Activated naive CD8-positive, alpha-beta T cell treated with anti-CD3 and anti-CD28 coated beads, Interleukin-2, amount 10 ng/mL, durations not matched to agents 7 days and 5 days (primary cell): ENCODE results near the gene MYO1A. TPM values are rescaled to one million over a fixed set of nuclear protein-coding genes. Genes with fewer than 3 reads are reported as not detected.

Experiments used
- ATAC-seq: fragments of 150-1000 bp; cut with Tn5 transposase; one replicate; pipeline ENCODE4 v1.10.0; 2021; ENCODE audit warnings: low read depth, moderate library complexity
- POLR2A ChIA-PET: fragments of 350-600 bp; sonication (Branson Sonifier 250); formaldehyde crosslinking; loops from one replicate; lab custom pipeline; 2021; ENCODE audit warnings: antibody characterized with exemption; lab: Charles Lee
- DNase-seq: peaks from one replicate; pipeline ENCODE4 v3.0.0; 2021
- H3K27ac Mint-ChIP-seq: one replicate; pipeline ENCODE4 v1.8.0; 2022; ENCODE audit warnings: mild to moderate bottlenecking, mixed read lengths
- H3K27me3 Mint-ChIP-seq: one replicate; pipeline ENCODE4 v1.8.0; 2022; ENCODE audit warnings: mild to moderate bottlenecking, moderate library complexity, mixed read lengths
- H3K36me3 Mint-ChIP-seq: one replicate; pipeline ENCODE4 v1.8.0; 2021; ENCODE audit warnings: mild to moderate bottlenecking, mixed read lengths
- H3K4me1 Mint-ChIP-seq: one replicate; pipeline ENCODE4 v1.8.0; 2021; ENCODE audit warnings: mixed read lengths
- H3K4me3 Mint-ChIP-seq: one replicate; pipeline ENCODE4 v1.8.0; 2022; ENCODE audit warnings: mild to moderate bottlenecking, moderate library complexity, mixed read lengths
- H3K9me3 Mint-ChIP-seq: one replicate; pipeline ENCODE4 v1.8.0; 2021; ENCODE audit warnings: mixed read lengths
- total RNA-seq, 2 experiments: library from RNA; stranded (reverse); gene quantifications; one replicate each; pipeline ENCODE4 v1.2.3, GENCODE V29; 2021

Gene MYO1A
- total RNA-seq, 2 experiments from 2014 or later, result 1.2 to 2.1 TPM

DNA sequence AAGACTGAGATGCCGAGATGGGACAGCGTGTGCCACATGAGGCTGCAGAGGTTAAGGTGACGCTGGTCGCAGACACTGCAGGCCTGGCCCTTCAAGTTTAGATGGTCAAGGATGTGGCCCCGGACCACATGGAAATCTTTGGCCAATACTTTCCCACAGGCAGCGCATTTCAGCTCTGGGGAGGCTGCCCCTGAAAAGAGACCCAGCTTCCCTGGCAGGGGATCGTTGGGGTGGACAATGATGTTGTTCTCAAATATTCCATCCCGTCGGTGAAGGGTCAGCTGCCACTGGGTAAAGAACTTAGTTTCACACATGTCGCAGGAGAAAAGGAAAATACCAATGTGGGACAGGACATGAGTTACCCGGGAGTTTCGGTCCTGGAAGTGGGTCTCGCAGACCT lies 46.5 kb downstream of the MYO1A start:
- DNase-seq (no peak), ATAC-seq (no peak)
- Mint-ChIP-seq H3K4me1 (peaks cover 54% of the 10 kb centered on the region), H3K27me3 (no peaks in the 10 kb centered on the region), H3K36me3 (peaks cover 21% of the 10 kb centered on the region), H3K9me3 (no peaks in the 10 kb centered on the region), H3K4me3 (no peak overlapping the region), H3K27ac (no peak overlapping the region)
- POLR2A ChIA-PET, result interaction anchor here (2.9 kb wide), 1 partner anchor 108 kb away, joined by 14 read pairs; the partner anchor contains the start of gene STAT6

DNA sequence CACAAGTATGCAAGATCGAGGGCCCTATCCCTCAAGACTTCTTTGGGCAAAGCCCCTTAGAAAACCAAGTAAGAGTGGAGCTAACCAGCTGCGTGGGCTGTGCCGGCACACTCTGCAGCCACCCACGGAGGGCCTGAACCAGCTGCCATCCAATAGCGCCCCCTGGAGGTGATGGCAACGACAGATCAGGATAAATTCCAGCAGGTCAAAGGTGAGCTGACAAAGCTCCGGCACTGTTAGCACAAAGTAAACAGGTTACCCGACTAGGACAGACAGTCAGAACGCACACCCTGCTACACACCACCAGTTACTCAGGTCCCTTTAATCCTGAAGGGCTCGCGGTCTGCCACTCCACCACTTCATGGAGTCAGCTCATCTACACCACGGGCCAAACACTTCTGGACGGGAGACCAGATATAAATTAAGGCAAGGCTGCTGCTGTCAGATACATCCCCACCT lies 48.5 kb downstream of the MYO1A start:
- Mint-ChIP-seq H3K9me3 (no peaks in the 10 kb centered on the region), H3K27me3 (no peaks in the 10 kb centered on the region), H3K36me3 (peaks cover 23% of the 10 kb centered on the region), H3K4me1 (peaks cover 42% of the 10 kb centered on the region), H3K4me3 (no peak overlapping the region), H3K27ac (no peak overlapping the region)
- ATAC-seq, result peak; percentile 54
- POLR2A ChIA-PET, result interaction anchor here (0.8 kb wide), 1 partner anchor 111 kb away, joined by 3 read pairs; no protein-coding TSS in a partner anchor
- DNase-seq, result peak; percentile 77

DNA sequence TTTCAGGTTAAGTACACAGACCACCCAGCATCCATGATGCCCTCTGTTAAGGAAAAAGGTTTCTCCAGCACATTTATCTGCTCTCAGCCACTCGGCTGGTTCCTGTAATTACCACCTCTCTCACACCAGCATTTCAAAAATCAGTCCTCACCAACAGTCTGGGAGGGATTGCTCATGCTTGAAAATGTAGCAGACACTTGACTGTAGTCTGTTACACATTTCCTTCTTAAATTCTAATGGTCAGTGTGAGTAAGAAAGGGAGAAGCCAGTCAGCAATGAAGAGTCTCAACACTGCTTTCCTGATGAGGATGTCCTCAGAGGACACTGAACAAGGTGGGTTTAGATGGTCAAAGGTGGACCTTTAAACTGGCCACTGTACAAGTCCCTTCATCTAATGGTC lies 49.5 kb downstream of the MYO1A start:
- no peaks in the 10 kb centered on the region for H3K9me3 Mint-ChIP-seq

DNA sequence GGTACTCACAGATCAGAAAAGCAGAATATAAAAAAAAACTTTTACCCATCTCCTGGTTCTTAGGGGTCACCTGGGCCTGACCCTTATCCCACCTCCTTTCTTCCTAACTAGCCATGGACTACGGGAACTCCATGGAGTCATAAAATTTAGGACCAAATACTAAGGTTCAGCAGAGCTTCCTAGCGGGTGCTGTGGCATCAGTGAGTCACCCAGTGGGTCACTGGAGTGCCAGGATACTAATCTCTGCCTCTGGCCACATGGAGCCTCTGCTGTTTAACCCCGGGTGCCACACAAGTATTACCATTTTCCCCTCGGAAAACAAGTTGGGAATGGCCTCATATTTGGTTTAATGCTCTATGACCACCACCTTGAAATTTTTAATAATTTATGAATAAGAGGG lies 50.5 kb downstream of the MYO1A start:
- H3K4me3 Mint-ChIP-seq, result no peak overlapping the region
- H3K4me1 Mint-ChIP-seq, result peaks cover 33% of the 10 kb centered on the region
- DNase-seq (no peak), ATAC-seq (no peak)
- peaks cover 23% of the 10 kb centered on the region for H3K36me3 Mint-ChIP-seq
- no peaks in the 10 kb centered on the region for H3K27me3 Mint-ChIP-seq
- POLR2A ChIA-PET, result interaction anchor here (0.8 to 1.5 kb wide), 3 partner anchors 66 to 111 kb away, joined by 3 to 4 read pairs (median 3); partner anchors contain the start of genes NEMP1 and STAT6
- peak overlapping the region; percentile 85 for H3K27ac Mint-ChIP-seq
- no peaks in the 10 kb centered on the region for H3K9me3 Mint-ChIP-seq

More for the DNA sequence above, 49.5 kb downstream of the MYO1A start:
- peaks cover 40% of the 10 kb centered on the region for H3K4me1 Mint-ChIP-seq
- H3K27ac Mint-ChIP-seq, result peak overlapping the region; percentile 23
- no peak overlapping the region for H3K4me3 Mint-ChIP-seq
- peaks cover 23% of the 10 kb centered on the region for H3K36me3 Mint-ChIP-seq
- ATAC-seq (no peak), DNase-seq (no peak)
- no peaks in the 10 kb centered on the region for H3K27me3 Mint-ChIP-seq
- POLR2A ChIA-PET, result interaction anchor here (1.0 kb wide), 1 partner anchor 65 kb away, joined by 4 read pairs; no protein-coding TSS in a partner anchor

DNA sequence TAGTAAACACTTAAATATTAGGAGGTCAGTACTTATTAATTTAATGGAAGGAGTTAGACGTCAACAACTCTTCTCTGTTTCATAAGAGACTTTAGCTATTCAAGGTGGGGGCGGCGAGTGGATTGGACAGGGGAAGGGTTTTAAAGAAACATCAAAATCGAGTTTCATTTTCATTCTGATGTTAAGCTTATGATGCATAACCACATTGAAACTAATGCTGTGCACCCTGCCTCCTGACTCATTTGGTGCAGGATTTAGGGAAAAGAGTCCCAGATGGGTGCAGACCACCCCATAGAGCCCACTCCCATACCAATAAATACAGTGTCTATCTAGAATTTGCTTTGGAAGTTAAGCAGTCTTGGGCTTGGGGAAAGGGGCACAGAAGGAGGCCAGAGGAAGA lies 50.9 kb downstream of the MYO1A start:
- Mint-ChIP-seq H3K9me3 (no peaks in the 10 kb centered on the region), H3K4me3 (peak overlapping the region; percentile 72), H3K4me1 (peaks cover 33% of the 10 kb centered on the region), H3K36me3 (peaks cover 18% of the 10 kb centered on the region), H3K27ac (peak overlapping the region; percentile 85), H3K27me3 (no peaks in the 10 kb centered on the region)
- DNase-seq, result no peak
- POLR2A ChIA-PET, result interaction anchor here (1.5 kb wide), 1 partner anchor 80 kb away, joined by 3 read pairs; the partner anchor contains the start of gene NEMP1
- ATAC-seq, result peak; percentile 58

DNA sequence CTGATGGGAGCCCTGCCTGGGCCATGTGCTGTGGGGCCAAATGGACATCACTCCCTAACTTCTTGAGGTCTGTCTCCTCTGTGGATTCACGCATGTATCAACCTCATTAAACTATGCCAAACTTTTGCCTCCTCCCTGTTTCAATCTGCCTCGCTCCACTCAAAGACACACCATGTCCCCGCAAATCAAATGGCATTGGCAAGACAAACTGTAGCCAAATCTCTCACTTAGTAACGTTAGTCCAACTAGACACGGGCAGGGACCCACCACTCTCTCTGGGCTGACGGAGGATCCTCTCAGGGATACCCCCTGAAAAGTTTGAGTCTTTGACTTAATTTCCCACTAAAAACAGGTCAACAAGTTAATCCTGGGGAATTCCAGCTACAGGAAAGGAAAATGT lies 51.6 kb downstream of the MYO1A start:
- POLR2A ChIA-PET, result interaction anchor here (1.5 kb wide), 1 partner anchor 80 kb away, joined by 3 read pairs; the partner anchor contains the start of gene NEMP1
- no peak for ATAC-seq
- DNase-seq, result no peak
- Mint-ChIP-seq H3K27me3 (no peaks in the 10 kb centered on the region), H3K4me1 (peaks cover 33% of the 10 kb centered on the region), H3K27ac (peak overlapping the region; percentile 71), H3K4me3 (peak overlapping the region; percentile 5), H3K9me3 (no peaks in the 10 kb centered on the region), H3K36me3 (peaks cover 13% of the 10 kb centered on the region)

DNA sequence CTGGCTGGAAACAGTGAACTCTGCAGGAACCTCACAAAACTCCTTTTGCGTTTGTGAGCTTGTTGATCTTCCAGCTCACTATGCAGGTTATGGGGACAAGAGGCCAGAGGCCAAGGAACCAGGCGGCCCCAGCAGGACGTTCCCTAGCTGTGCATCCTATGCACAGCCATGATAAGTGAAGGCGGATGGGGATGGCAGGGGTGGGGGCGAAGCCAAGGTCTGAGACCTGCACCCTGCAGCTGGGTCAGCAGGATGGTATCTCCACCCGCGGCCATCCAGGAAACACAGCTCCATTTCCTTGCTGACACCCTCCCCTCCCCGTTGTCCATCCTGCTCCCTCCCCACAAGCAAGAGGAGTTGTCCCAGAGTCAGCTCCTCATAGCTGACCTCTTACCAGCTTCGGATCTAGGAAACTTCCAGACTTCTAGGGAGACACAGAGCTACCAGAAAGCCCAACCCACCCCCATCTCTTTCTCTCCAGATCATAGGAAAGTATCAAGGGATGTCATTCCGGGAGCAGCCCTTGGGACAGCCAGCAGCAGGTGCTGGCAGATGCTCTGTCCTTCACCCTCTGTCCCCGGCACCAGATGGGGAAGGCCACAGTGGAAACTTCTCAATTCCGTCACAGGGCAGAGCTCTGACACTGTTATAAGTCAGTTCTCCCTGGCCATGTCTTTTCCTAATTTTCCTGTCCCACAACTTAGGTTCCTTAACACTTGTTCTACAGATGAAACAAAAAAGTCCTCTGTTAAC lies 53.0 kb downstream of the MYO1A start:
- Mint-ChIP-seq H3K27ac (no peak overlapping the region), H3K9me3 (no peaks in the 10 kb centered on the region)
- POLR2A ChIA-PET, result no interaction called here

DNA sequence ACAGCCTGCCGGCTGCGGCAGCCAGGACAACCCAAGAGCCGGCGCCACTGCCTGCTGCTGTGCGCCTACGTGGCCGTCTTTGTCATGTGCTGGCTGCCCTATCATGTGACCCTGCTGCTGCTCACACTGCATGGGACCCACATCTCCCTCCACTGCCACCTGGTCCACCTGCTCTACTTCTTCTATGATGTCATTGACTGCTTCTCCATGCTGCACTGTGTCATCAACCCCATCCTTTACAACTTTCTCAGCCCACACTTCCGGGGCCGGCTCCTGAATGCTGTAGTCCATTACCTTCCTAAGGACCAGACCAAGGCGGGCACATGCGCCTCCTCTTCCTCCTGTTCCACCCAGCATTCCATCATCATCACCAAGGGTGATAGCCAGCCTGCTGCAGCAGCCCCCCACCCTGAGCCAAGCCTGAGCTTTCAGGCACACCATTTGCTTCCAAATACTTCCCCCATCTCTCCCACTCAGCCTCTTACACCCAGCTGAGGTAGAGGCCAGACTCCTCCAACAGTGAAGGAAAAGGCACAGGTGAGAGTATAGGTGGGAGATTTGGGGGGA lies 53.9 kb downstream of the MYO1A start:
- no peak for DNase-seq
- Mint-ChIP-seq H3K4me3 (no peak overlapping the region), H3K9me3 (no peaks in the 10 kb centered on the region), H3K36me3 (peaks cover 10% of the 10 kb centered on the region), H3K4me1 (peaks cover 31% of the 10 kb centered on the region), H3K27ac (no peak overlapping the region), H3K27me3 (no peaks in the 10 kb centered on the region)
- no peak for ATAC-seq
- POLR2A ChIA-PET, result no interaction called here

More for the DNA sequence above, 53.0 kb downstream of the MYO1A start:
- H3K27me3 Mint-ChIP-seq, result no peaks in the 10 kb centered on the region
- ATAC-seq (no peak), DNase-seq (no peak)
- H3K4me1 Mint-ChIP-seq, result peaks cover 30% of the 10 kb centered on the region
- peaks cover 10% of the 10 kb centered on the region for H3K36me3 Mint-ChIP-seq
- H3K4me3 Mint-ChIP-seq, result no peak overlapping the region

DNA sequence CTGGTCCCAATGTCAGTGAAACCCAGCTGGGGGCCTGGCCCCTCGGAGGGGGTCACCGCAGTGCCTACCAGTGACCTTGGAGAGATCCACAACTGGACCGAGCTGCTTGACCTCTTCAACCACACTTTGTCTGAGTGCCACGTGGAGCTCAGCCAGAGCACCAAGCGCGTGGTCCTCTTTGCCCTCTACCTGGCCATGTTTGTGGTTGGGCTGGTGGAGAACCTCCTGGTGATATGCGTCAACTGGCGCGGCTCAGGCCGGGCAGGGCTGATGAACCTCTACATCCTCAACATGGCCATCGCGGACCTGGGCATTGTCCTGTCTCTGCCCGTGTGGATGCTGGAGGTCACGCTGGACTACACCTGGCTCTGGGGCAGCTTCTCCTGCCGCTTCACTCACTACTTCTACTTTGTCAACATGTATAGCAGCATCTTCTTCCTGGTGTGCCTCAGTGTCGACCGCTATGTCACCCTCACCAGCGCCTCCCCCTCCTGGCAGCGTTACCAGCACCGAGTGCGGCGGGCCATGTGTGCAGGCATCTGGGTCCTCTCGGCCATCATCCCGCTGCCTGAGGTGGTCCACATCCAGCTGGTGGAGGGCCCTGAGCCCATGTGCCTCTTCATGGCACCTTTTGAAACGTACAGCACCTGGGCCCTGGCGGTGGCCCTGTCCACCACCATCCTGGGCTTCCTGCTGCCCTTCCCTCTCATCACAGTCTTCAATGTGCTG lies 54.6 kb downstream of the MYO1A start:
- no peak overlapping the region for H3K27ac Mint-ChIP-seq
- H3K9me3 Mint-ChIP-seq, result no peaks in the 10 kb centered on the region
- POLR2A ChIA-PET, result interaction anchor here (1.2 kb wide), 1 partner anchor 117 kb away, joined by 4 read pairs; no protein-coding TSS in a partner anchor
- ATAC-seq (no peak), DNase-seq (no peak)
- no peaks in the 10 kb centered on the region for H3K27me3 Mint-ChIP-seq
- peaks cover 10% of the 10 kb centered on the region for H3K36me3 Mint-ChIP-seq
- no peak overlapping the region for H3K4me3 Mint-ChIP-seq
- peaks cover 30% of the 10 kb centered on the region for H3K4me1 Mint-ChIP-seq

DNA sequence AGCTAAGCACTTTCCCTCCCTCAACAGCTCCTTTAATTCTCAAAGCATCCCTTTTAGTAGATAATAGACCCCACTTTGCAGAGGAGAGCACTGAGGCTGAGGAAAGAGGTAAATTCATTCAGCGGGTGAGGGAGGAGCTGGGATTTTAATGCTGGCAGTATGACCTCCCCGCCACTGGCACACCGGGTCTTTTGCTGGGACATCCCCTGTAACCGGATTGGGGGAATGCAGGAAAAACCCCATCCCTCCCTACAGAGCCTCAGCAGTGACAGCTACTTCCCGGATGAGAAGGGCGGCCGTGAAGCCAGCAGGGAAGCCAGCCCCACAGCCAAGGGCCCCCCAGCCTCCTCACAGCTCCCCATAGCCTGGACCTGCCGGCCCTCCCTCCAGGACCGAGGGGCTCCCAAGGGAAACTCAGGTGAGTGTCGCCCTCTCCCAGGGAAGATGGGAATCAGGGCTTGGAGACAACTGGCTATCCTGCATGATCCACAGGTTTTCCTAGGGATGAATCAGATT lies 55.6 kb downstream of the MYO1A start:
- POLR2A ChIA-PET, result interaction anchor here (1.2 kb wide), 1 partner anchor 118 kb away, joined by 4 read pairs; no protein-coding TSS in a partner anchor
- H3K27me3 Mint-ChIP-seq, result peaks cover 5% of the 10 kb centered on the region

DNA sequence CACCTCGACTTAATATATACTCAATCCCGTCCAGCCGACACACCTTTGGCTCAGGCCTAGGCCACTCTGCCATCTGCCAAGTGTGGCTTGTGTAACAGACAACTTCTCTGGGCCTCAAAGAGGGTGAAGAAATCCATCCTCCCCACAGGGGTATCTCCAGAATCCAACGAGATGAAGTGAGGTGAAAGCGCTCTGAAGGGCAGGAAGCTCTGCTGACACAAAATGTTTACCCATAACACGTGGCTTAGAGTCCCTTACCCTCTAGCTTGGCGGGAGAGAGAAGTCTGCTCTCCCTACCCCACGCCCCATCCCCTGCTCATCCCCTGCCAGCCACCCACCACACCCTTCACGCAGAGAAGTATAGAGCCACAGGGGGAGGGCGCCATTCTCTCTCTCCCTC lies 56.6 kb downstream of the MYO1A start:
- POLR2A ChIA-PET, result no interaction called here
- peaks cover 1% of the 10 kb centered on the region for H3K36me3 Mint-ChIP-seq
- peaks cover 8% of the 10 kb centered on the region for H3K27me3 Mint-ChIP-seq
- no peak overlapping the region for H3K4me3 Mint-ChIP-seq
- no peak for DNase-seq
- peaks cover 12% of the 10 kb centered on the region for H3K4me1 Mint-ChIP-seq
- H3K9me3 Mint-ChIP-seq, result no peaks in the 10 kb centered on the region
- ATAC-seq, result no peak
- no peak overlapping the region for H3K27ac Mint-ChIP-seq

More for the DNA sequence above, 55.6 kb downstream of the MYO1A start:
- peaks cover 20% of the 10 kb centered on the region for H3K4me1 Mint-ChIP-seq
- DNase-seq (no peak), ATAC-seq (no peak)
- no peak overlapping the region for H3K27ac Mint-ChIP-seq
- no peaks in the 10 kb centered on the region for H3K9me3 Mint-ChIP-seq
- H3K4me3 Mint-ChIP-seq, result no peak overlapping the region
- H3K36me3 Mint-ChIP-seq, result peaks cover 6% of the 10 kb centered on the region

DNA sequence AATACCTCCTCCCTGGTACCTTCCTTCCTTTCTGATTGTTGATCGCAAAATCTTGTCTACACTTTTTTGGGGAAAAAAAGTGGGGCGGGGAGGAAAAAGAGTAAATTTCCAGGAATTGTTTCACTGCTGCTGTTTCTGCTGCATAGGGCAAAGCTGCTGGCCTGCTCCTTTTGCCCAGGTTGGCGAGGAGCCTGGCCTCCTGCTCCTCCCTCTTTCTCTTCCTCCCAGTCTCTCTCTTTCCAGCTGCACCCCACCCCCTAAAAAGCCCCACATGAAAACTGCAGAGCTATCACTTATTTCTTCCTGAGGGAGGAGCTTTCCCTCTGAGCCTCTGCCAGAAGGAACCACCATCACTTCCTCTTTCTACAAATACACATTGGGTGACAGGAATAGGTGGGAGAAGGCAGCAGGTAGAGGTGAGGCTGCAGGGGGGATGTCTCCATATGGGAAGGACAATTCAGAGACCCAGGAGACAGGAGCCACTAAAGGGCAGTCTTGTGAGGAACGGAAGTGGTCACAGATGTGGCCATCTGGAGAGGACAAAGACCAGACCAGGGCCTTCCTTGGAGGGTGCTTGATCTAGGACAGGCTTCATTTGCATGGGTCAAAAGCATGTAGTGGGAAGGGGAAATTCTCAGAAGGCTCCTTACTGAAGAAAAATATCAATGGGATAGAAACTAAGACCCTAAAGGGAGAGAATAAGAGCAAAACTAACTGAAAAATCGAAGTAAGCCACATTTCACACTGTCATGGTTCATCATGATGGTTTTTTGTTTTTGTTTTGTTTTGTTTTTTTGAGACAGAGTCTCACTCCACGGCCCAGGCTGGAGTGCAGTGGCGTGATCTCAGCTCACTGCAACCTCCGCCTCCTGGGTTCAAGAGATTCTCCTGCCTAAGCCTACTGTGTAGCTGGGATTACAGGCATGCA lies 58.3 kb downstream of the MYO1A start:
- ATAC-seq (no peak), DNase-seq (no peak)
- H3K36me3 Mint-ChIP-seq, result no peaks in the 10 kb centered on the region
- H3K27me3 Mint-ChIP-seq, result peaks cover 8% of the 10 kb centered on the region
- H3K4me3 Mint-ChIP-seq, result no peak overlapping the region
- peaks cover 14% of the 10 kb centered on the region for H3K4me1 Mint-ChIP-seq
- POLR2A ChIA-PET, result no interaction called here
- no peaks in the 10 kb centered on the region for H3K9me3 Mint-ChIP-seq
- peak overlapping the region; percentile 11 for H3K27ac Mint-ChIP-seq
